Measurements from ENCODE around the gene ZNF652. TPM values are rescaled to one million over a fixed set of nuclear protein-coding genes. Genes with fewer than 3 reads are reported as not detected.

ZNF652 gene
- total and polyA plus RNA-seq, 4 donors: 7.5 to 52.8 (median 26.7) TPM

DNA sequence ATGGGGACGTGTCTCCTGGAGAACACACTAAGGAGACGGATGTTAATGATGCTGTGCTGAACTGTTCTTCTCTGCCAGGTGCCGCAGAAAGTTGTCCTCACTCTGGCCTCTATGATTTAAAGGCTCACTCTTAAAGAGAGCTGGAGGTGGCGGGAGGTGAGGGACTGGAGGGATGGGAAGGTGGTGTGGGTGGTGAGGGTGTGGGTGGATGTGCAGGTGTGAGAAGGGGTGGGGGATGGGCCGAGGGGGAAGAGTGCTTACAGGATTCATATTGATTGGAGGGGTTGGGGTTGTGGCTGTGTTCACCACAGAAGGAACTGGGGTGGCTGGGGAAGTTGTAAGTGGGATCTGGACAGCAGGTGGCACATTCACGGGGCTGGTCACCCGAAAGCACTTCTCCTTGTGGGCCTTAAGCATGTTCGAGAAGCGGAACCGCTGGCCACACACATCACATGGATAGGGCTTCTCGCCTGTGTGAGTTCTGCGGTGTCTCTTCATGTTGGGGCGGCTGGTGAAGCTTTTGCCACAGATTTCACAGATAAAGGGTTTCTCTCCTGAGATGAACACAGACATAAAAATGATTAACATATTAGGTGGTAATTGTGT, 63.6 kb downstream of the ZNF652 start:
- H3K36me3 ChIP-seq (ENCODE audit: control insufficient read depth in 1 of 2, insufficient read depth in 2 of 2, low read length in 1 of 2): peaks cover 0 to 8% of the 10 kb centered on the region in 2 donors
- no peaks in the 10 kb centered on the region for H3K4me1 ChIP-seq (ENCODE audit: control insufficient read depth in 1 of 2, insufficient read depth in 2 of 2, low read length in 2 of 2)
- H3K27me3 ChIP-seq (ENCODE audit: control insufficient read depth in 1 of 2, insufficient read depth in 2 of 2, low read length in 1 of 2): no peaks in the 10 kb centered on the region
- DNase-seq (no peak), ATAC-seq (ENCODE audit: low FRiP score) (no peak)
- intact Hi-C loops (cut with DNase I): no loop called here
- no peak overlapping the region for H3K4me3 ChIP-seq (ENCODE audit: low read length in 2 of 2)
- H3K9me3 ChIP-seq (ENCODE audit: control insufficient read depth, low read length): no peaks in the 10 kb centered on the region
- no peak overlapping the region for H3K27ac ChIP-seq (ENCODE audit: low read depth in 1 of 2, low read length in 2 of 2)
- 92% methylated on average over 13 of the region's 13 CpGs for WGBS, 2 donors

DNA sequence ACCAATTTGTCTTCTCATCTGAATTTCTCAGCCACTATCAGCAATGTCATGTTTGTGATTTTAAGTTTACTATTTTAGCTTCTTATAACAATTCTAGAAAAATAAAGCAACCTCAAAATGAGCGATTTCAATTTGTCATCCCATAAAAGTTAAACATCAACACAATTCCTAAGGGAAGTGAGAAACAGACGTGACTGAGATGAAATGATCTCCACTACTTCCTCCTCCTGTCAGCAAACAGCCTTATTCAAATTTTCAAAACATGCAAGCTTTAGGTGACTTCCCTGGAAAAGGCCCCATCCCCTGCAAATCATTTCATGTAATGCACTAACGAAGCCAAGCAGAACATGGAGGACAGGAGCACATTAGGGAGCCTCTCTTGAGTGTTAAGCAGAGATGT, 64.9 kb downstream of the ZNF652 start:
- no peak overlapping the region for H3K4me3 ChIP-seq (ENCODE audit: low read length in 2 of 2)
- H3K36me3 ChIP-seq (ENCODE audit: control insufficient read depth in 1 of 2, insufficient read depth in 2 of 2, low read length in 1 of 2): peaks cover 0 to 8% of the 10 kb centered on the region in 2 donors
- H3K4me1 ChIP-seq (ENCODE audit: control insufficient read depth in 1 of 2, insufficient read depth in 2 of 2, low read length in 2 of 2): no peaks in the 10 kb centered on the region
- WGBS, 2 donors: 73 to 75% methylated on average over 3 of the region's 3 CpGs
- ATAC-seq (ENCODE audit: low FRiP score) (no peak), DNase-seq (no peak)
- H3K9me3 ChIP-seq (ENCODE audit: control insufficient read depth, low read length): no peaks in the 10 kb centered on the region
- no peak overlapping the region for H3K27ac ChIP-seq (ENCODE audit: low read depth in 1 of 2, low read length in 2 of 2)
- H3K27me3 ChIP-seq (ENCODE audit: control insufficient read depth in 1 of 2, insufficient read depth in 2 of 2, low read length in 1 of 2): no peaks in the 10 kb centered on the region
- intact Hi-C loops (cut with DNase I): no loop called here

DNA sequence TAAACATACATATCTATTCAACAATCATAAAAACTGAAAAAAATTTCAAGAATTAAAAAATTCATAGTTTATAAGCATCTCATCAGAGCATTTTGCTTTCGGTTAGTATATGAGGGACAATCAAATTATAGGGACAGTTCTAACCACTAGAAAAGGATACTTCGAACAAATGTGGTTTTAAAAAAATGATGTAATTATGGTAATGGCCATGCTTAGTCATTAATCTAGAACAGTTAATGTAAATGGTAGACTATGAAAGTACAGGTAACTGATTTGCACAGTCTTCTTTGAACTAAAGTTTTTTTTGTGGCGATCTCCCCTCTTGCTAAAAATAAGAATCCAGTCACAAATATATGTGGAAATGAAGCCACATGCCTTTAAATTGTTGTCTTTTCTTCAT, 67.9 kb downstream of the ZNF652 start:
- DNase-seq: no peak
- no peak overlapping the region for H3K4me3 ChIP-seq (ENCODE audit: low read length in 2 of 2)
- no peak overlapping the region for H3K27ac ChIP-seq (ENCODE audit: low read depth in 1 of 2, low read length in 2 of 2)
- no peaks in the 10 kb centered on the region for H3K27me3 ChIP-seq (ENCODE audit: control insufficient read depth in 1 of 2, insufficient read depth in 2 of 2, low read length in 1 of 2)
- intact Hi-C loops (cut with DNase I): loop anchor here in 1 of 2 donors (5.0 kb wide), 1 partner anchor 72 kb away; no protein-coding TSS in a partner anchor
- H3K9me3 ChIP-seq (ENCODE audit: control insufficient read depth, low read length): no peaks in the 10 kb centered on the region
- ATAC-seq (ENCODE audit: low FRiP score): no peak
- H3K4me1 ChIP-seq (ENCODE audit: control insufficient read depth in 1 of 2, insufficient read depth in 2 of 2, low read length in 2 of 2): no peaks in the 10 kb centered on the region
- H3K36me3 ChIP-seq (ENCODE audit: control insufficient read depth in 1 of 2, insufficient read depth in 2 of 2, low read length in 1 of 2): peaks cover 0 to 8% of the 10 kb centered on the region in 2 donors
- WGBS, 2 donors: 89 to 90% methylated on average over 3 of the region's 3 CpGs

DNA sequence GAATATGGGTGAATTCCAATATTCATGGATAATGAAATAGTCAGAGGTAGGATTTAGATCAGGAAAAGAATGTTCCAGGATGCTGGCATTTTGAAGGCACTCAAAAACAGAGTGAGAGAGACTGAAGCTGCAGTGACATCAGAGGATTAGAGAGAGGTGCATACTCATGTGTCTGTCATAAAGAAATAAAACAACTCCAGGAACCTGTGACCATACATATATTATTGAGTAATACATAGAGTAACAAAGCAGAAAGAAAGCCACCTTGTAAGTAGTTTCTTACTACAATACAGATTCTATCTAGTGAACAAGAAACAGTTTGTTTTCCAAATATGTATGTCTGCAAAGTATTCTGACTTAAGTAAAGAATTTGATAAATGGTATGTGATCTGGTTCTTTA, 69.1 kb downstream of the ZNF652 start:
- no peaks in the 10 kb centered on the region for H3K9me3 ChIP-seq (ENCODE audit: control insufficient read depth, low read length)
- no peaks in the 10 kb centered on the region for H3K4me1 ChIP-seq (ENCODE audit: control insufficient read depth in 1 of 2, insufficient read depth in 2 of 2, low read length in 2 of 2)
- intact Hi-C loops (cut with DNase I): loop anchor here in 1 of 2 donors (5.0 kb wide), 1 partner anchor 71 kb away; no protein-coding TSS in a partner anchor
- DNase-seq (no peak), ATAC-seq (ENCODE audit: low FRiP score) (no peak)
- no peaks in the 10 kb centered on the region for H3K27me3 ChIP-seq (ENCODE audit: control insufficient read depth in 1 of 2, insufficient read depth in 2 of 2, low read length in 1 of 2)
- H3K36me3 ChIP-seq (ENCODE audit: control insufficient read depth in 1 of 2, insufficient read depth in 2 of 2, low read length in 1 of 2): peaks cover 0 to 5% of the 10 kb centered on the region in 2 donors
- H3K27ac ChIP-seq (ENCODE audit: low read depth in 1 of 2, low read length in 2 of 2): no peak overlapping the region
- H3K4me3 ChIP-seq (ENCODE audit: low read length in 2 of 2): no peak overlapping the region

DNA sequence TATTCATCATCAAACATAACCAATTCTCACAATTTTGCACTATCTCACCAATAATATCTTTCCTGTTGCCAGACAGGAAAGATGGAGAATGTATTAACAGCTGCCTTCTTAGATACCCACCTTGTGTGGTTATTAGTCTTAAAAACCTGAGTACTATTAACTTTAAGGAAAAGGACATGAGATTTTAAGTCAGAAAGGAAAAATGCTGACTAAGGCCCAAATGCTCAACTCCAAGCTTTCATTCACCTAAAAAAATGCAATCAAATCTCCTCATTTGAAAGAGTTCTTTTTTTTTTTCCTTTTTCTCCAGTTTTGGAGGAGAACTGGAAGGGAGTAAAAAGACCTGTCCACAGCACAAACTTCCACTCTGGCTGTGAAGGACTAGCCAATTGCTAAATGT, 70.1 kb downstream of the ZNF652 start:
- Histone ChIP-seq H3K27me3 (ENCODE audit: control insufficient read depth in 1 of 2, insufficient read depth in 2 of 2, low read length in 1 of 2) (no peaks in the 10 kb centered on the region), H3K36me3 (ENCODE audit: control insufficient read depth in 1 of 2, insufficient read depth in 2 of 2, low read length in 1 of 2) (peaks cover 0 to 2% of the 10 kb centered on the region in 2 donors), H3K4me3 (ENCODE audit: low read length in 2 of 2) (no peak overlapping the region), H3K27ac (ENCODE audit: low read depth in 1 of 2, low read length in 2 of 2) (no peak overlapping the region), H3K4me1 (ENCODE audit: control insufficient read depth in 1 of 2, insufficient read depth in 2 of 2, low read length in 2 of 2) (no peaks in the 10 kb centered on the region), H3K9me3 (ENCODE audit: control insufficient read depth, low read length) (no peaks in the 10 kb centered on the region)
- ATAC-seq (ENCODE audit: low FRiP score): no peak
- intact Hi-C loops (cut with DNase I): loop anchor here in 1 of 2 donors (5.0 kb wide), 1 partner anchor 70 kb away; no protein-coding TSS in a partner anchor
- DNase-seq: no peak

DNA sequence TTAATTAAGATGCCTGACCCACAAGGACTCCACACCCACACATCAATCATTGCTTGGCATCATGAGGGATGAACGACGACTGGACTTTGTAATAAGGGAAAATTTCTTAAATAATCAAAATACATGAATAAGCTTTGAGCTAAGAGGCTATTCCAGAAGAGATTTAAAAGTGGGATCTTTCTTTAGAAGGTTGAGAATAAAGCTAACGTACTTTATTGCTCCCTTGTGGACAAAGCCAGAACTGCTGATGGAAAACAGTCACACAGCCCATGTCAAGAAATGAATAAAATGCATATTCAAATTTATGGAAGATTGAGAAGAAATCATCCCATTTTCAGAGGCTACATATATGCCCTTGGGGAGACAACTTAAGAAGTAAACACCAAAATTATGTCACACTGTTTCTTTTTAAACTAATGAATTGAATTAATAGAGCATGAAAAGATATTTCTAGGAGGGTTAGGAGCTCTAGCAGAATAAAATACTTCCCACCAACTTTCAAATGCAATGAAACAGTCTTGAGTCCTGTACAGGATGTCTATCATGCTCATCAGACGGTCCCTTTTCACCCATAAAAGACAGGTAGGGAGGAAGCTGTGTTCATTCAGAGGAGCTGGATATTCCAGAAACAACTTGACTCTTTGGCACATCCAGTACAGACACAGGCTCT, 71.2 kb downstream of the ZNF652 start:
- no peak overlapping the region for H3K27ac ChIP-seq (ENCODE audit: low read depth in 1 of 2, low read length in 2 of 2)
- ATAC-seq (ENCODE audit: low FRiP score) (no peak), DNase-seq (no peak)
- H3K36me3 ChIP-seq (ENCODE audit: control insufficient read depth in 1 of 2, insufficient read depth in 2 of 2, low read length in 1 of 2): peaks cover 0 to 2% of the 10 kb centered on the region in 2 donors
- H3K27me3 ChIP-seq (ENCODE audit: control insufficient read depth in 1 of 2, insufficient read depth in 2 of 2, low read length in 1 of 2): no peaks in the 10 kb centered on the region
- H3K4me3 ChIP-seq (ENCODE audit: low read length in 2 of 2): no peak overlapping the region
- no peaks in the 10 kb centered on the region for H3K4me1 ChIP-seq (ENCODE audit: control insufficient read depth in 1 of 2, insufficient read depth in 2 of 2, low read length in 2 of 2)
- intact Hi-C loops (cut with DNase I): loop anchor here in 1 of 2 donors (5.0 kb wide), 1 partner anchor 69 kb away; no protein-coding TSS in a partner anchor
- 34 to 39% methylated on average over 4 of the region's 4 CpGs for WGBS, 2 donors
- no peaks in the 10 kb centered on the region for H3K9me3 ChIP-seq (ENCODE audit: control insufficient read depth, low read length)

DNA sequence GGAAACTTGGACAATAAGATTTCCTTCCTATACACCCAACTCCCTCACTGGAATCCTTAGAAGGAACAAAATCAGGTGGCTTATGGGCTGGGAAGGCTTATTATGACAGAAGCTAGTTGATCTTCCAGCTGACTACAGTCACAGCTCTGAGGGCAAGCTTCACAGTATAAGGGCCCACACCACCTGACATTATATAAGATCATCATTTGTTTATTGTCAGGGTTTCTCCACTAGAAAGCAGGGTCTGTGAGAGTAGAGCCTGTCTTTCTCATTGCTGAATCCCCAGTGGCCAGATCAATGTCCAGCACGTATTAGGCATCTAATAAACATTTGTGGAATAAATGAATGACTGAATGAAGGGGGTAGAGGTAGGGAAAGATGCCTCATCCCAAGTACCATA, 73.7 kb downstream of the ZNF652 start:
- 65 to 77% methylated on average over 1 of the region's 1 CpG for WGBS, 2 donors
- intact Hi-C loops (cut with DNase I): no loop called here
- Histone ChIP-seq H3K4me3 (ENCODE audit: low read length in 2 of 2) (no peak overlapping the region), H3K36me3 (ENCODE audit: control insufficient read depth in 1 of 2, insufficient read depth in 2 of 2, low read length in 1 of 2) (peaks cover 0 to 2% of the 10 kb centered on the region in 2 donors), H3K9me3 (ENCODE audit: control insufficient read depth, low read length) (no peaks in the 10 kb centered on the region), H3K27ac (ENCODE audit: low read depth in 1 of 2, low read length in 2 of 2) (no peak overlapping the region), H3K27me3 (ENCODE audit: control insufficient read depth in 1 of 2, insufficient read depth in 2 of 2, low read length in 1 of 2) (no peaks in the 10 kb centered on the region), H3K4me1 (ENCODE audit: control insufficient read depth in 1 of 2, insufficient read depth in 2 of 2, low read length in 2 of 2) (no peaks in the 10 kb centered on the region)
- DNase-seq (no peak), ATAC-seq (ENCODE audit: low FRiP score) (no peak)

DNA sequence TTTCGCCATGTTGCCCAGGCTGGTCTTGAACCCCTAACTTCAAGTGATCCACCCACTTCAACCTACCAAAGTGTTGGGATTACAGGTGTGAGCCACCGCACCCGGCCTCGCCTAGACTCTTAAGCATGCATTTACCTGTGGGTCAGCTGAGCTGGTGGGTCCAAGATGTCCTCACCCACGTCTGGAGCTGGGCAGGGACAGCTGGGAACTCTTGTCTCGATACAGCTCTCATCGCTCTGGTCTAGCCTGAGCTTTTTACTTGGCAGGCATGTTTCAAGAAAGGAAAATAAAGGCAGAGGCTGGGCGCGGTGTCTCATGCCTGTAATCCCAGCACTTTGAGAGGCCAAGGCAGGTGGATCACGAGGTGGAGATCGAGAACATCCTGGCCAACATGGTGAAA, 74.6 kb downstream of the ZNF652 start:
- 96 to 98% methylated on average over 11 of the region's 11 CpGs for WGBS, 2 donors
- no peaks in the 10 kb centered on the region for H3K9me3 ChIP-seq (ENCODE audit: control insufficient read depth, low read length)
- no peak for DNase-seq
- peaks cover 0 to 2% of the 10 kb centered on the region in 2 donors for H3K36me3 ChIP-seq (ENCODE audit: control insufficient read depth in 1 of 2, insufficient read depth in 2 of 2, low read length in 1 of 2)
- no peak for ATAC-seq (ENCODE audit: low FRiP score)
- no peak overlapping the region for H3K4me3 ChIP-seq (ENCODE audit: low read length in 2 of 2)
- no peaks in the 10 kb centered on the region for H3K4me1 ChIP-seq (ENCODE audit: control insufficient read depth in 1 of 2, insufficient read depth in 2 of 2, low read length in 2 of 2)
- intact Hi-C loops (cut with DNase I): no loop called here
- H3K27ac ChIP-seq (ENCODE audit: low read depth in 1 of 2, low read length in 2 of 2): no peak overlapping the region
- H3K27me3 ChIP-seq (ENCODE audit: control insufficient read depth in 1 of 2, insufficient read depth in 2 of 2, low read length in 1 of 2): no peaks in the 10 kb centered on the region

All from aorta (tissue), 5 donors.